ENCODE measurements around the gene GLCCI1. TPM values are rescaled to one million over a fixed set of nuclear protein-coding genes. Genes with fewer than 3 reads are reported as not detected.
"Not testable (repeated sequence)": the region's sequence is repeated elsewhere in the genome, so short reads cannot be mapped to it uniquely, and the experiment has no call there.

GLCCI1 gene
- polyA plus RNA-seq, 5 donors: 22.8 to 50.8 (median 34.5) TPM

GRCh38 chr7:8044761-8045430, 76.3 kb downstream of the GLCCI1 start:
- no peak for DNase-seq

GRCh38 chr7:8048067-8048466, 79.5 kb downstream of the GLCCI1 start:
- DNase-seq: not testable (repeated sequence)

GRCh38 chr7:8051373-8051772, 82.8 kb downstream of the GLCCI1 start:
- no peak for DNase-seq

GRCh38 chr7:8051998-8052397, 83.4 kb downstream of the GLCCI1 start:
- no peak for DNase-seq

GRCh38 chr7:8052824-8053223, 84.2 kb downstream of the GLCCI1 start:
- no peak for DNase-seq

- DNase-seq: no peak
Measured at GRCh38 chr7:8056439-8056838, 87.8 kb downstream of the GLCCI1 start.

- no peak for DNase-seq
Measured at GRCh38 chr7:8057566-8057965, 89.0 kb downstream of the GLCCI1 start.

GRCh38 chr7:8058322-8058721, 89.7 kb downstream of the GLCCI1 start:
- DNase-seq: no peak

- no peak for DNase-seq
Measured at GRCh38 chr7:8058852-8059251, 90.3 kb downstream of the GLCCI1 start.

GRCh38 chr7:8060241-8060640, 91.6 kb downstream of the GLCCI1 start:
- no peak for DNase-seq

- not testable (repeated sequence) for DNase-seq
Measured at GRCh38 chr7:8063300-8063699, 94.7 kb downstream of the GLCCI1 start.

GRCh38 chr7:8063706-8064297, 95.2 kb downstream of the GLCCI1 start:
- no peak for DNase-seq

- no peak for DNase-seq
Measured at GRCh38 chr7:8064828-8065227, 96.2 kb downstream of the GLCCI1 start.

- no peak for DNase-seq
Measured at GRCh38 chr7:8065356-8065813, 96.8 kb downstream of the GLCCI1 start.

GRCh38 chr7:8068892-8069686, 100.5 kb downstream of the GLCCI1 start:
- no peak for DNase-seq

GRCh38 chr7:8070451-8071180, 102.0 kb downstream of the GLCCI1 start:
- DNase-seq: no peak

GRCh38 chr7:8078418-8078817, 109.8 kb downstream of the GLCCI1 start:
- DNase-seq: no peak

GRCh38 chr7:8082762-8083161, 114.2 kb downstream of the GLCCI1 start:
- no peak for DNase-seq

- DNase-seq: no peak
Measured at GRCh38 chr7:8084836-8085235, 116.2 kb downstream of the GLCCI1 start.

- no peak for DNase-seq
Measured at GRCh38 chr7:8085420-8085819, 116.8 kb downstream of the GLCCI1 start.

GRCh38 chr7:8086239-8086638, 117.6 kb downstream of the GLCCI1 start:
- no peak for DNase-seq
